Liver (tissue), 3 donors: ENCODE results near the gene MANSC1.

Source experiments
- GABPA ChIP-seq, 2 donors: IDR thresholded peaks in 1 of 2; conservative IDR thresholded peaks in 1 of 2; 2 replicates each; pipeline ENCODE4 v1.6.1; 2016; ENCODE audit warnings: antibody characterized with exemption in 2 of 2, mild to moderate bottlenecking in 1 of 2, moderate library complexity in 1 of 2
- REST ChIP-seq: IDR thresholded peaks from 2 replicates; pipeline ENCODE4 v1.6.1; 2016; ENCODE audit warnings: antibody characterized with exemption, mild to moderate bottlenecking
- TAF1 ChIP-seq: conservative IDR thresholded peaks from 2 replicates; pipeline ENCODE4 v1.6.1; 2016; ENCODE audit warnings: antibody characterized with exemption, mild to moderate bottlenecking
- YY1 ChIP-seq: IDR thresholded peaks from 2 replicates; pipeline ENCODE4 v1.6.1; 2016; ENCODE audit warnings: antibody characterized with exemption, mild to moderate bottlenecking
- TF ChIP-seq, protein P1 (sequence below): fragments of 150-350 bp; IDR thresholded peaks from 2 replicates; pipeline ENCODE4 v1.5.1; 2017; ENCODE audit warnings: improper control_type of control experiment, low read depth, low read length; ENCODE audit not compliant: missing input control
- donor health status: healthy.
- donor health status: healthy.

DNA sequence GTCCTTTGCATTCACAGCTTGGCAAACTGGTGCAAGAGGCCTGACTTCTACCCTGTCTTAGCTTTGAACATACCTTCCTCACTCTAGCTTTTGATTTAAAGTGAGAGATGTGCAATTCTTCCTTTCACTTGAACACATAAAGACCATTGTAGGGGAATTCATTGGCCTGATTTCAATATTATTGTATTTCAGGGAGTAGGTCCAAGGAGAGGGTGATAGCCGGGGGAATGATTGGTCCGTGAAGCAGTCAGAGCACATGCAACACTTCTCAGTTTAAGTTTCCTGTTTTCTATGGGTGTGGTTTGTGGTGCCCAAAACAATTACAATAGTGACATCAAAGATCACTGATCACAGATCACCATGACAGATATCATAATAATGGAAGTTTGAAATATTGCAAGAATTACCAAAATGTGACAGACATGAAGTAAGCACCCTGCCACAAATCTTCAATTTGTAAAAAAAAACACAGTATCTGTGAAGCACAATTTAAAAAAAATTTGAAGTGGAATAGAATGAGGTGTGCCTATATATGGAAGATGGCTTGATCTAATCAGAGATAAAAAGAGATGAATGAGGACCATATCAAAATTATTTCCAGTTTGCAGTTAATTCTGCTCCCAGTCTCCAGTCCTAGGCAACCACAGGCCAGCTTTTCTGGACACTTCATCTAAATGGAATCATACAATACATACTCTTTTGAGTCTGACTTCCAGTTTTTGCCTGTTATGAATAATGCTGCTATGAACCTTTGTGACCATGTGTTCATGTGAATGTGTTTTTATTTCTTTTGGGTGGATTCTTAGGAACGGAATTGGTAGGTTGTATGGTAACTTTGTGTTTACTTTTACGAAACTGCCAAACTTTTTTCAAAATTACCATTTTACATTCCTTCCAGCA is 30.0 kb upstream of the MANSC1 start:
- TF ChIP-seq, protein P1, sequence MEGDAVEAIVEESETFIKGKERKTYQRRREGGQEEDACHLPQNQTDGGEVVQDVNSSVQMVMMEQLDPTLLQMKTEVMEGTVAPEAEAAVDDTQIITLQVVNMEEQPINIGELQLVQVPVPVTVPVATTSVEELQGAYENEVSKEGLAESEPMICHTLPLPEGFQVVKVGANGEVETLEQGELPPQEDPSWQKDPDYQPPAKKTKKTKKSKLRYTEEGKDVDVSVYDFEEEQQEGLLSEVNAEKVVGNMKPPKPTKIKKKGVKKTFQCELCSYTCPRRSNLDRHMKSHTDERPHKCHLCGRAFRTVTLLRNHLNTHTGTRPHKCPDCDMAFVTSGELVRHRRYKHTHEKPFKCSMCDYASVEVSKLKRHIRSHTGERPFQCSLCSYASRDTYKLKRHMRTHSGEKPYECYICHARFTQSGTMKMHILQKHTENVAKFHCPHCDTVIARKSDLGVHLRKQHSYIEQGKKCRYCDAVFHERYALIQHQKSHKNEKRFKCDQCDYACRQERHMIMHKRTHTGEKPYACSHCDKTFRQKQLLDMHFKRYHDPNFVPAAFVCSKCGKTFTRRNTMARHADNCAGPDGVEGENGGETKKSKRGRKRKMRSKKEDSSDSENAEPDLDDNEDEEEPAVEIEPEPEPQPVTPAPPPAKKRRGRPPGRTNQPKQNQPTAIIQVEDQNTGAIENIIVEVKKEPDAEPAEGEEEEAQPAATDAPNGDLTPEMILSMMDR, result no peak
- TF ChIP-seq YY1 (no peak), TAF1 (no peak), GABPA (IDR thresholded peaks at IDR 0.05 in 1 of 2, conservative IDR thresholded peaks at IDR 0.05 in 1 of 2) (no peak), REST (no peak)
